OCI-M2 (cell line): ENCODE results near the gene CCDC171.
"Not testable (repeated sequence)": the region's sequence is repeated elsewhere in the genome, so short reads cannot be mapped to it uniquely, and the experiment has no call there.

Experiments used
- DNase-seq: peaks from one replicate; lab custom pipeline; 2025; ENCODE audit not compliant: unreplicated experiment; lab: John Stamatoyannopoulos, UW

CCDC171 gene

DNA sequence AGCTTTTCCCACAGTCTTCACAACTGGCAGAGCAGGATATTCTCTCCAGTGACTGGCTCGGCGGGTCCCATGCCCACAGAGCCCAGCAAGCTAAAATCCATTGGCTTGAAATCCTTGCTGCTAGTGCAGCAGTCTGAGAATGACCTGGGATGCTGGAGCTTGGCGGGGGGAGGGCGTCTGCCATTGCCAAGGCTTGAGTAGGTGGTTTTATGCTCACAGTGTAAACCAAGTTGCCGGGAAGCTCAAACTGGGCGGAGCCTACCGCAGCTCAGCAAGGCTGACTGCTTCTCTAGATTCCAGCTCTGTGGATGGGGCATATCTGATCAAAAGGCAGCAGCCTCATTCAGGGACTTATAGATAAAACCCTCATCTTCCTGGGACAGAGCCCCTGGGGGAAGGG is 194.1 kb downstream of the CCDC171 start:
- DNase-seq = no peak

DNA sequence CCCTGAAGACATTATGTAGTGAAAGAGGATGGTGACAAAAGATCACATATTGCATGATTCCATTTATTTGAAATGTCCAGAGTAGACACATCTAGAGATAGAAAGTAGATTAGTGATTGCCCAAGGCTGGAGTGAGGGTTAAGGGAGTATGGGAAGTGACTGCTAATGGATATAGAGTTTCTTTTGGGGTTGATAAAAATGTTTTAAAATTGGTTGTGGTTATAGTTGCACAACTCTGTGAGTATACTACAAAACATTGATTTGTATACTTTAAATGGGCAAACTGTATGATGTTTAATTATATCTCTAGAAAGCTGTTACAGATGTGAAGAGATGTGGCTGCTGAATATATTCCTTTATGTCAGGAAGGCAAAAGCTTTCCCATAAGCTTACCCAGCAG is 202.8 kb downstream of the CCDC171 start:
- DNase-seq = no peak

DNA sequence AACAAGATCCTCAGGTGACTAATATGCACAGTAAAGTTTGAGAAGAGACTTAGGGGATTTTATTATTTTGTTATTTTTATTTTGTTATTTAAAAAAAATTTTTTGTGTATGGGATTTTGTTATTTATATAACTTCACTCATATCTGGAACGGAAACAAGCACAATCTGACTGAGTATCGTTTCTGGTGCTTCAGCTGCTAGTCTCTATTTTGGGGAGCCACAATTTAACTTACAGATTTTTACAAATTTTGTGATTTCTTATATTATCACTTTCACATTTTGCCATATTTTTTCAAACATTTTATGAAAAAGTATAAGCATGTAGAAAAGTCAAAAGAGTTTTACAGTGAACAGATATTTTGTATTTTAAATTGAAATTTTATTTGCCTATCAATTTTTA is 208.7 kb downstream of the CCDC171 start:
- no peak for DNase-seq

DNA sequence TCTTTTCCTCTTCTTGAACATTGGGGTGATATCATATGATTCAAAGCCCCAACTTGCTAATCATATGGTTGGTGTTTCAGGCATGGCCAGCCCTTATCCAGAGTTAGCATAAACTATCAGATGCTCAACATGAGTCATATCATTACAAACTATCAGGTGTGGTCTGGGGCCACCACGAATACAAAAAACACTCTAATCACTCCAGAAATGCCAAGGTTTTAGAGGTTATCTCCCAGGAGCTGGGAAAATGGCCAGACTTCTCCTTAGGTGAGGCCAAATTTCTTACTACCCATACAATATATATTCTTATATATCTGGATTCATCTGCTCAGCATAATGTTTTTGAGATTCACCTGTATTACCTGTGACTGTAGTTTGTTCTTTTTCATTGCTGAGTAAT is 210.5 kb downstream of the CCDC171 start:
- no peak for DNase-seq

DNA sequence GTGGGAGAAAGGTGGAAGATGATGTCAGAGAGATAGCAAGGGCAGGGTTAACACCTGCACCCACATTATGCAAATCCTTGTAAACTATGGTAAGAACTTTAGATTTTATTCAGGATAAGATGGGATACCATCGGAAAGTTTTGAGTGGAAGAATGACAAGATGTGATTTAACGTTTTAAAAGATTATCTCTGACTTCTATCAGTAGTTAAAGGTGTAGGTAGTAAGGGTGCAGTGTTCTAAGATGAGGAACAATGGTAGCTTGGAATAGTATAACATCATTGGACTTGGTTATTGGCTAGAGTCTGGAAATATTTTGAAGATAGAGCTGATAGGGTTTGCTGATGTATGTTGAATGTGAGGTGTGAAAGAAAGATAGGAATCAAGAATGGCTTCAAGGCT is 211.3 kb downstream of the CCDC171 start:
- no peak for DNase-seq

DNA sequence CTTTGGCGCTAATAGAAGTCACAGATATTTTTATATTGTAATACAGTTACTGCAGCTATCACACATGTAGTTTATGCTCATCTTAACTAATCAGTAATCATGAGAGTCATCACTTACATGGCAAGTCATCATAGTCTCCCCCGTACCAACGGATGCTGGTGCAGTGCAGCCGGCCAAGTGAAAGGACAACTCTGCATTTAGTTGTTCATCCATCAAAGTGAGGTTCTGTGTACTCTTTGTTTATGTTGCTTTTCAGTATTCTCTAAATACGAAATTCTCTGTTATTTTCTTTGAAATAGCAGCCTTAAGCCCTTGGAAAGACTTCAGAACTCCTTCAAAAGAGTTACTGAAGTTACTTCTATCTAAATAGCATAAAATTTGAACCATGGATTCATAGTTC is 216.7 kb downstream of the CCDC171 start:
- DNase-seq = no peak

DNA sequence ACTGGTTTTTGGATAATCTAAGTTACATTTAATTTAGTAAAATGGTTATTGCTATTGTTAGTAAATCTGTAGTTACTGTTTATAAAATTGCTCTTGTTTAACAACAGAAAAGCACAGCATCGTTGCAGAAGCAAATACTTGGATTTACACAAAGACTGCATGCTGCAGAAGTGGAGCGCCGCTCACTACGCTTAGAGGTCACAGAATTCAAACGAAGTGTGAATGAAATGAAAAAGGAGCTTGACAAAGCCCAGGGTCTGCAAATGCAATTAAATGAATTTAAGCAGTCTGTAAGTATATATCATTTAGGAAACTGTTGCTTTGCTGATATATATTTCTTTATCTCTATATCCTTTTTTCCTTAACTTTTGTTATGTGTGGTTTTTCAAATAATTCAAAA is 226.0 kb downstream of the CCDC171 start:
- no peak for DNase-seq

DNA sequence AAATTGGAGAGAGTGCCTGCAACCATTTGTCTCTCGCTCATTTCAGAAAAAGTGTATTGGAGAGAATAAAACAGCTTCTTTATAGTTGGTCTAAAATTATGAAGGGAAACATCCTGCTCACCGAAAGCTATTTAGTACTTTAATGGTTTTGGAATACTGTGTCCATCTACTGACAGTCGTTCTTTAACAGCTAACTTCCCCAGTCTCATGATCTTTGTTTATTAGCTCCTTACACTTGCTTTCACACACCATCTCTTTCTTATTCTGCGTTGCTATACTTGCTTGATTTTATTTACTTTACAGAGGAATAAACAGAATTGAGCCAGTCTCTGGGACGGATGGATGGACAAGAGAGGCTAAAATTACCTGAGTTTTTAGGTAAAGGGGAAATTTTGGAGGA is 229.3 kb downstream of the CCDC171 start:
- DNase-seq = no peak

DNA sequence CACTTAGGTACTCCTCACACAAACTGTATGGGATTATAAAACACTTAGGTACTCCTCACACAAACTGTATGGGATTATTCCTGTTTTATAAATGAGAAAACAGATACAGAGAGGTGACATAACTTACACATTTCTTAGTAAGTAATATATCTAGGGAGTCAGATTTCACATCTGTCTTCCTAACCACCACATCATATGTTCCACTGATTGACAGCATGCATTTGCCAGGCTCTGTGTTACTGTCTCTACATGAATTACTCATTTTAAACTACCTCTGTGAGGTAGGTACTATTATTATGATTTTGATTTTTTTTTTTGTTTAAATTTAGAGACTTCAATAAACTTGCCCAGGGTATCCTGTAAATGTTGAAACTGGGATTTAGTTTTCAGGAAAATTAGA is 232.7 kb downstream of the CCDC171 start:
- DNase-seq = no peak

DNA sequence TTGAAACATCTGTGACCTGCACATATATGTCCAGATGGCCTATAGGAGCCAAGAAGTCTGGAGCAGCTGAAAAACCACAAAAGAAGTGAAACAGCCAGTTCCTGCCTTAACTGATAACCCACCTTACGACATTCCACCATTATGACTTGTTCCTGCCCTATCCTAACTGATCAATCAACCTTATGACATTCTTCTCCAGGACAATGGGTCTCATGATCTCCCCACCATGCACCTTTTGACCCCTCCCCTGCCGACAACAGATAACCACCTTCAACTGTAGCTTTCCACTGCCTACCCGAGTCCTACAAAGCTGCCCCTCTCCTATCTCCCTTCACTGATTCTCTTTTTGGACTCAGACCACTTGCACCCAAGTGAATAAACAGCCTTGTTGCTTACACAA is 233.8 kb downstream of the CCDC171 start:
- no peak for DNase-seq

DNA sequence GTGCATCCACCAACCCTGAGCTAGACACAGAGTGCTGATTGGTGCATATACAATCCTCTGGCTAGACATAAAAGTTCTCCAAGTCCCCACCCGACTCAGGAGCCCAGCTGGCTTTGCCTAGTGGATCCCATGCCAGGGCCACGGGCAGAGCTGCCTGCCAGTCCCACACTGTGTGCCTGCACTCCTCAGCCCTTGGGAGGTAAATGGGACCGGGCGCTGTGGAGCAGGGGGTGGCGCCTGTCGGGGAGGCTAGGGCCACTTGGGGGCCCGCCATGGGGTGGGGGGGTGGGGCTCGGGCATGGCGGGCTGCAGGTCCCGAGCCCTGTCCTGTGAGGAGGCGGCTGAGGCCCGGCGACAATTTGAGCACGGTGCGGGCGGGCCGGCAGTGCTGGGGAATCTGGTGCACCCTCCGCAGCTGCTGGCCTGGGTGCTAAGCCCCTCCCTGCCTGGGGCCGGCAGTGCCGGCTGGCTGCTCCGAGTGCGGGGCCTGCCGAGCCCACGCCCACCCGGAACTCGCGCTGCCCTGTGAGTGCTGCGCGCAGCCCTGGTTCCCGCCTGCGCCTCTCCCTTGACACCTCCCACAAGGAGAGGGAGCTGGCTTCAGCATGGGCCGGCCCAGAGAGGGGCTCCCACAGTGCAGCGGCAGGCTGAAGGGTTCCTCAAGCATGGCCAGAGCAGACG is 257.5 kb downstream of the CCDC171 start:
- DNase-seq = not testable (repeated sequence)

DNA sequence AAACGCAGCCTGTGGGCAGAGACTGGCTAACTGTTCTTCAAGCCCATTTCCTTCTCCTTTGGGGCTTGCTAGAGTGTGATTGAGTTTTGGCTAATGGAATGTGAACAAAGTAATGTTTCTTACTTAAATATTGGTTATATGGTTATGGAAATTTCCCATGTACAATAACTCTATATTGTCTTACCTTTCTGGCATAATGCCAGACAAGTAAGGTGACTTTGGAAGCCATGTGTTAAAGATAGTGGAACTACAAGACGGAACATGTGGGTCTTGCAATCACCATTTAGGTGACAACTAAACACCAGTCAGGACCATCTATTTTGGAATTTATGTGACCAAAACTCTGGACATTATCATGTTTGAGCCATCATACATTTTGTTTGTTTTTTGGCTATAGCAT is 260.2 kb downstream of the CCDC171 start:
- no peak for DNase-seq

DNA sequence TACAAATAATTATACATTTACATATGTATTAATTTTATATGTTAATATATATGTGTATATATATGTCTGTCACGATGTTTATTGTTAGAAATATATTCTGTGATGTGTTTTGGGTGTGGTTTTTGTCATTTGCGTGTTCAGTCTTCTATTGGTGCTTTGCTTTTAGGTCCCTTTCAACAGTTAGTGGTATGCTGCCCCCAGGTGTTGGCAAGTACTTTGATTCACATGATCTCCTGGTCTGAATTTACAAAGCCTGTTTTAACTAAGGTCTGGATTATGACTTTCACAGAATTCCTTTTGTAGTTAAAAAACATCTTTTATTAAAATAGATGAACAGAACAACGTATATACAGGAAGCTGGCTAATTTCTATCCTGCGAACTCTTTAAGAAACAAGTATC is 271.5 kb downstream of the CCDC171 start:
- DNase-seq = no peak

DNA sequence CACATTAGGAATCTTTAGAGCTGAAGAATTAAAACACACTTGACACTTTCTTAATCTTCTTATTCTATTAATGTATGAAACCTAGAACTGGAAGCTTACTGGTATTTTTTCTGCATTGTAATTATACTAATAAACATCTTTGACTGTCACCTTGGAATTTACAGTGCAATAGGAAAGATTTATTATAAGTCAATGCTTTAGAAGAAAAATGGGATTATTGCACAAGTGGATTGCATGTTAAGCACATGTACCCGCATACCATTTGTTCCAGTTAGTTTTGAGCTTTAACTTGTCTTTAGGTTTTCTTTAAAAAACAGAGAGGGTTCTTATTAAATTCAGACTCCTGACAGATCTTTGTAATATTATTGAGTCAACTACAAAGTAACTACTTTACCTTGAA is 278.5 kb downstream of the CCDC171 start:
- DNase-seq = no peak

DNA sequence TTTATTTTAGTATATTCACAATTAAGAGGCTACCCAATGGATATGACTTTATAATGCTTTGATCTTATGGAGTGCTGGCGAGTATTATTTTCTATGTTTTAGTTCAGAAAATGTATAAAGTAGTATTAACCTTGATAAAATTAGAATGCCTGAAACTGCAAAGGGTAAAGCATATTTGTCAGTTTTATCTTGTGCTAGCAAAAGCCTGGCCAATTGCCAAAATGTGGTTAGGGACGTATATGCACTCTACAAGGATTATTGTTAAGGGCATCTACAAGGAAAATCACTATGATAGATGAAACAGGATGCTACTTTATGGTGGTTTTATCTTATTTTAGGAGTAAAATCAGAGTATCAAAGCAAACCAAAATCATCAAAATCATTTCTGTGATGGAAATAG is 281.7 kb downstream of the CCDC171 start:
- DNase-seq = no peak

DNA sequence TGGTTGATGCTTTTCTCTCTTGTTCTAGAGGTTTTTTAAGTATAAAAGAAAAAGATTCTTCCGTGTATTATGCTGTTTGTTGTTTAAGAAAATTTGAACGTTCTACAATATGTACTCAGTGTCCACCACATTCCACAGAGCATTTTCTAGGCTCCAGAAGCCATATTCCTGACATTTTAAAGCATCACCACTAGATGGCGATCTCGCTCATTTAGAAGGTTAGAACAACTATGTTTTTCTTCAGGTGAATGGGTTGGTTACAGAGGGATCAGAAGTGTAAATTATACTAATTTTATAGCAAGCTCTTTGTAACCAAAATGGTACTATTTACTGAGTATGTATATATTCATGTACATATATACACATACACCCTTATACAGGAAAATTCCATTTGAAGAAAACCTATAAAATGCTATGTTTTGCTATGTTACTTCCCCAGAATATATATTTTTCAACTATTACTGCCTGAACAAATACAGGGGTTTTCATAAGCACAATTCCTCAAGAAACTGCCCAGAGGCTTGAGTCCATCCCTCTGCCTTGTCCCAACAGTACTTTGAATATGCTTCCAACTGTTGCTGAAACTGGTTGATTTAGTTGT is 284.3 kb downstream of the CCDC171 start:
- DNase-seq = no peak

DNA sequence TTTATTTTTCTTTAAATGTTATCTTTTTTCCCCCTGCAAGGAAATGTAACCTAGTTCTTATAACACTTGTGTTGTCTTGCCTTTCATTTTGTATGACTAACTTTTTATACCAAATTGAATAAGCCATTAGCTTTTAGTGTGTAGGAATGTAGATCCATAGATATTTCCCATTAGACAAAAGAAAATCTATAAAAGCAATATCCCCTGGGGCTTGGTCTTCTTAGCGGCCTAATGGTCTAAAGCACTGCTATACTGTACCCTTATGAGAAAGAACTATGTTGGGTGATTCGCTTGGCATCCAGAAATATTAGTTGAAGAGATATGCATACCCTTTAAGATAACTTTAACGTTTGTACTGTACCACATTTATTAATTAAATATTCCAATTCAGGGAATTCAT is 289.2 kb downstream of the CCDC171 start:
- DNase-seq = no peak

DNA sequence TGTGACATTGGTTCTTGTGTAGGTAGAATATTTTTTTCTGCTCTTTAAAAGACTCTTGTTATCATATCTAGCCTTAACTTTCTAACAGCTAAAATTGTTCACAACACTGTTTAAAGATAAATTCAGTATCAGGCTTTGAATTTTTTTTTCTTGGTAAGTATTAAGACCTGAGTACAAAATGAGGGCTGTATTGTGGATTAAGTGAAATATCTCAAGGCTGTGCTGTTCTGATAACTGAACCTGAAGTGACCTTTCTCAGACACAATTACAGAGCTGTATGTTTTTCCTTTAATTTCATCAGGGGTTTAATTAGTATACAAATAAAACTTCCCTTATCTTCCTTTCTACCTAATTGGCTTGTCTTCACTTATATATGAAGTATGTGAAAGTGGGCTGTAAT is 290.5 kb downstream of the CCDC171 start:
- no peak for DNase-seq

DNA sequence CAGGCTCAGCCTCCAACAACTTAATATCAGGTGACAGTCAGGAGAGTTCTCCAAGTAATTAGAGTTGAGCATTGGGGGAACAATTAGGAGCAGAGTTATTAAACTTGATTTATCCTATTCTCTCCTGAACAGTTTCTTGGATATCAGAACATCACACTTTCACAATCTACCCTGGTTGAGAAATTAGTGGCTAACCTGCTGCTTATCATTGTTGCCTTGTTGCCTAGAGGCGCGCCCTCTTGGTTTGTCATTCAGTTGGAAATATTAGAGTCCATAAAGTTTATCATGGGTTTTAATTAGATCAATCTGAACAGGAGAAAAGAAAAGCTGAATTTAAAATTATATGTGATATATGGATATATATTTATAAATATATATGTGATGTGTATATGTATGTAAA is 291.1 kb downstream of the CCDC171 start:
- no peak for DNase-seq

DNA sequence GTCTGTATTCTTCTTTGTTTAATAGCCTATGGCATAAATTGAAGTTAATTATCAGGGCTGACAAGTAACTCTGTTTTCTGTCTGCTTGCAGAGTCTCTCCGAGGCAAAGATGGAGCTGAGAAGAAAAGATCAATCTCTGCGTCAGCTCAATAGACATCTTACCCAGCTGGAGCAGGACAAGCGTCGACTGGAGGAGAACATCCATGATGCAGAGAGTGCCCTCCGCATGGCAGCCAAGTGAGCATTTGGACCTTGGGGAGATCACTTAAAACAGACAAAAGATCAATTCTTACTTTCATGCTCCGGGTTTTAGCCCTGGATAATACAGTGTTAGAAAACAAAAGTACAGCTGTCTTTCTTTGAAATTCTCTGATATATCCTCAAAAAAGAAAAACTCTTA is 293.8 kb downstream of the CCDC171 start:
- DNase-seq = no peak

DNA sequence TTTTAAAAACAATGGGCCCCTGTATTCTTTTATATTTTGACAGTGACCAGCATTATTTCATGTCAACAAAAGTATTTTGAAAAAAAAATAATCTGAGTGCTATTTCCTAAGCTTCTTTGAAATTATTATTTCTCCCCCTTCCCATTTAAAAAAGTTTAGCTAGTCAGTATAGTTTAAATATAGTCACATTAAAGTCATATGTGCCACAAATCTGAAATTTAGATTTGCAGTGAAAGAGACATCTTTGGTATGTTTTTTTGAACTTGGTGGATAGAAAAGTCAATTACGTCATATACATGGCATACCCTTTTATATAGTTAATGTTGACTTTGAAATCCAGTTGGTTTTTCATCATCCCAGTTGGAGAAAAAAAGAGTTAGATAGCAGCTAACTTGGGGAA is 297.0 kb downstream of the CCDC171 start:
- DNase-seq = no peak

DNA sequence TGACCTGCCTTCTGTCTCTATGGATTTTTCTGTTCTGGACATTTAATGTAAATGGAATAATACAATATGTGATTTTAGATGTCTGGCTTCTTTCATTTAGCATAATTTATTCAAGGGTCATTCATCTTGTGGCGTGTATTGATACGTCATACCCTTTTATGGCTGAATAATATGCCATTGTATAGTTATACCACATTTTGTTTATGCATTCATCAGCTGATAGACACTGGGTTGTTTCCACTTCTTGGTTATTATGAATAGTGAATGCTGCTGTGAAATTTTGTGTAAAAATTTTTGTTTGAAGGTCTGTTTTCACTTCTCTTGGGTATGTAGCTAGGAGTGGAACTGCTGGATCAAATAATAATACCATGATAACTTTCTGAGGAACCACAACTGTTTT is 298.9 kb downstream of the CCDC171 start:
- DNase-seq = no peak

DNA sequence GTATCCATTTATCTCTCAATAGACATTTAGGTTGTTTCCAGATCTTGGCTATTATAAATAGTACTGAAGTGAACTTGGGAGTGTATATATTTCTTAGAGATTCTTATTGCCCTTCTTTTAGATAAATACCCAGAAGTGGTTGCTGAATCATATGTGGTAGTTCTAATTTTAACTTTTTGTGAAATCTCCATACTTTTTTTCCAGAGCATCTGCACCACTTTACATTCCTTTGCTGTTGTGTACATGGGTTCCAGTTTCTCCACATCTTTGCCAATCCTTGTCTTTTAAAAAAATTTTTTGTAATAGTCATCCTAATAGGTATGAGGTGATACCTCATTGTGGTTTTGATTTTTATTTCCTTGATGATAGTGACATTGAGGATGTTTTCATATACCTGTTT is 303.7 kb downstream of the CCDC171 start:
- no peak for DNase-seq
